LNCaP clone FGC (cell line): ENCODE results near the gene MYOM3.

ENCODE experiments used
- DNase-seq: peaks from one replicate; pipeline ENCODE4 v3.0.0-alpha.2; 2011; ENCODE audit warnings: low read depth
- H3K4me3 ChIP-seq: 2 replicates; pipeline ENCODE4 v1.5.1; 2011; ENCODE audit warnings: mild to moderate bottlenecking, low read depth, low read length, control low read depth
- CTCF ChIP-seq: IDR thresholded peaks from 2 replicates; pipeline ENCODE4 v1.5.1; 2012; ENCODE audit warnings: mild to moderate bottlenecking; ENCODE audit not compliant: control insufficient read depth, insufficient read depth; ENCODE audit errors: extremely low read depth

MYOM3 gene

GRCh38 chr1:24138476-24139221 lies 26.7 kb upstream of the MYOM3 start:
- no peak for TF ChIP-seq CTCF
- H3K4me3 ChIP-seq: no peak overlapping the region
- no peak for DNase-seq

GRCh38 chr1:24136956-24137539 lies 25.1 kb upstream of the MYOM3 start:
- no peak overlapping the region for H3K4me3 ChIP-seq
- no peak for TF ChIP-seq CTCF
- no peak for DNase-seq

- no peak for DNase-seq
- no peak for TF ChIP-seq CTCF
- no peak overlapping the region for H3K4me3 ChIP-seq
These were observed 22.4 kb upstream of the MYOM3 start for GRCh38 chr1:24134376-24134775.

GRCh38 chr1:24133819-24134218 lies 21.9 kb upstream of the MYOM3 start:
- no peak for TF ChIP-seq CTCF
- H3K4me3 ChIP-seq: no peak overlapping the region
- DNase-seq: no peak

- no peak overlapping the region for H3K4me3 ChIP-seq
- DNase-seq: no peak
- no peak for TF ChIP-seq CTCF
These were observed 18.4 kb upstream of the MYOM3 start for GRCh38 chr1:24130385-24130784.

GRCh38 chr1:24127801-24128363 lies 15.9 kb upstream of the MYOM3 start:
- no peak for TF ChIP-seq CTCF
- DNase-seq: peak; percentile 44

More at GRCh38 chr1:24127801-24128363, 15.9 kb upstream of the MYOM3 start:
- H3K4me3 ChIP-seq: no peak overlapping the region
